HEK293 (cell line): Measurements from ENCODE around the gene TUFM.

Experiments used
- SALL2 ChIP-seq: fragments of 450-650 bp; formaldehyde crosslinking; IDR thresholded peaks from 2 replicates; pipeline ENCODE4 v1.5.0; 2017; ENCODE audit warnings: missing biosample characterization, mild to moderate bottlenecking, missing genetic modification characterization, borderline replicate concordance
- SCRT2 ChIP-seq: fragments of 450-650 bp; formaldehyde crosslinking; IDR thresholded peaks from 2 replicates; pipeline ENCODE4 v1.5.1; 2016; ENCODE audit warnings: missing biosample characterization, missing genetic modification characterization
- ZBTB7A ChIP-seq: fragments of 450-650 bp; formaldehyde crosslinking; IDR thresholded peaks from 2 replicates; pipeline ENCODE4 v1.5.1; 2016; ENCODE audit warnings: low read depth, missing biosample characterization, missing genetic modification characterization
- ZBTB8A ChIP-seq: fragments of 450-650 bp; formaldehyde crosslinking; IDR thresholded peaks from 2 replicates; pipeline ENCODE4 v1.5.1; 2016; ENCODE audit warnings: missing biosample characterization, missing genetic modification characterization
- ZNF114 ChIP-seq: fragments of 450-650 bp; formaldehyde crosslinking; IDR thresholded peaks from 2 replicates; pipeline ENCODE4 v1.5.0; 2017; ENCODE audit warnings: missing biosample characterization, missing genetic modification characterization
- ZNF155 ChIP-seq: fragments of 450-650 bp; formaldehyde crosslinking; IDR thresholded peaks from 2 replicates; pipeline ENCODE4 v1.5.1; 2016; ENCODE audit warnings: missing biosample characterization, missing genetic modification characterization
- ZNF211 ChIP-seq: fragments of 450-650 bp; formaldehyde crosslinking; IDR thresholded peaks from 2 replicates; pipeline ENCODE4 v1.5.1; 2016; ENCODE audit warnings: low read depth, missing biosample characterization, missing genetic modification characterization
- ZNF214 ChIP-seq: fragments of 450-650 bp; formaldehyde crosslinking; IDR thresholded peaks from 2 replicates; pipeline ENCODE4 v1.5.1; 2017; ENCODE audit warnings: missing biosample characterization, mild to moderate bottlenecking, missing genetic modification characterization, borderline replicate concordance
- ZNF394 ChIP-seq: fragments of 450-650 bp; formaldehyde crosslinking; IDR thresholded peaks from 2 replicates; pipeline ENCODE4 v1.5.1; 2016; ENCODE audit warnings: missing biosample characterization, missing genetic modification characterization, mild to moderate bottlenecking, moderate library complexity, borderline replicate concordance
- ZNF433 ChIP-seq: fragments of 450-650 bp; formaldehyde crosslinking; IDR thresholded peaks from 2 replicates; pipeline ENCODE4 v1.5.1; 2016; ENCODE audit warnings: missing biosample characterization, missing genetic modification characterization, low read depth
- ZNF48 ChIP-seq: fragments of 450-650 bp; formaldehyde crosslinking; IDR thresholded peaks from 2 replicates; pipeline ENCODE4 v1.5.1; 2016; ENCODE audit warnings: missing biosample characterization, missing genetic modification characterization
- ZNF560 ChIP-seq: fragments of 450-650 bp; formaldehyde crosslinking; IDR thresholded peaks from 2 replicates; pipeline ENCODE4 v1.5.1; 2017; ENCODE audit warnings: missing biosample characterization, missing genetic modification characterization, borderline replicate concordance
- ZNF629 ChIP-seq: fragments of 450-650 bp; formaldehyde crosslinking; IDR thresholded peaks from 2 replicates; pipeline ENCODE4 v1.5.1; 2017; ENCODE audit warnings: missing biosample characterization, missing genetic modification characterization
- ZNF664 ChIP-seq: fragments of 450-650 bp; formaldehyde crosslinking; IDR thresholded peaks from 2 replicates; pipeline ENCODE4 v1.5.1; 2016; ENCODE audit warnings: missing biosample characterization, missing genetic modification characterization
- ZNF830 ChIP-seq: fragments of 450-650 bp; IDR thresholded peaks from 2 replicates; pipeline ENCODE4 v1.5.0; 2018; ENCODE audit warnings: missing biosample characterization, missing genetic modification characterization, low read depth, mild to moderate bottlenecking, moderate library complexity
- TF ChIP-seq, protein P1 (sequence below): fragments of 450-650 bp; formaldehyde crosslinking; IDR thresholded peaks from 2 replicates; pipeline ENCODE4 v1.5.1; 2016; ENCODE audit warnings: missing biosample characterization, missing genetic modification characterization
- TF ChIP-seq, protein P2 (sequence below): fragments of 450-650 bp; formaldehyde crosslinking; IDR thresholded peaks from 2 replicates; pipeline ENCODE4 v1.5.1; 2016; ENCODE audit warnings: missing biosample characterization, missing genetic modification characterization
- TF ChIP-seq, protein P3 (sequence below): fragments of 450-650 bp; formaldehyde crosslinking; IDR thresholded peaks from 2 replicates; pipeline ENCODE4 v1.5.1; 2016; ENCODE audit warnings: missing biosample characterization, missing genetic modification characterization
- TF ChIP-seq, protein P4 (sequence below): fragments of 450-650 bp; formaldehyde crosslinking; optimal IDR thresholded peaks from 2 replicates; pipeline ENCODE3; 2016; ENCODE audit warnings: missing biosample characterization, mild to moderate bottlenecking, missing genetic modification characterization
- TF ChIP-seq, protein P5 (sequence below): fragments of 450-650 bp; formaldehyde crosslinking; IDR thresholded peaks from 2 replicates; pipeline ENCODE4 v1.5.0; 2017; ENCODE audit warnings: missing biosample characterization, missing genetic modification characterization, borderline replicate concordance
- TF ChIP-seq, protein P6 (sequence below): fragments of 450-650 bp; formaldehyde crosslinking; conservative IDR thresholded peaks from 2 replicates; pipeline ENCODE4 v1.5.1; 2016; ENCODE audit warnings: low read depth, missing biosample characterization, missing genetic modification characterization
- TF ChIP-seq, protein P7 (sequence below): fragments of 450-650 bp; formaldehyde crosslinking; IDR thresholded peaks from 2 replicates; pipeline ENCODE4 v1.5.1; 2016; ENCODE audit warnings: missing biosample characterization, missing genetic modification characterization

Gene TUFM

DNA sequence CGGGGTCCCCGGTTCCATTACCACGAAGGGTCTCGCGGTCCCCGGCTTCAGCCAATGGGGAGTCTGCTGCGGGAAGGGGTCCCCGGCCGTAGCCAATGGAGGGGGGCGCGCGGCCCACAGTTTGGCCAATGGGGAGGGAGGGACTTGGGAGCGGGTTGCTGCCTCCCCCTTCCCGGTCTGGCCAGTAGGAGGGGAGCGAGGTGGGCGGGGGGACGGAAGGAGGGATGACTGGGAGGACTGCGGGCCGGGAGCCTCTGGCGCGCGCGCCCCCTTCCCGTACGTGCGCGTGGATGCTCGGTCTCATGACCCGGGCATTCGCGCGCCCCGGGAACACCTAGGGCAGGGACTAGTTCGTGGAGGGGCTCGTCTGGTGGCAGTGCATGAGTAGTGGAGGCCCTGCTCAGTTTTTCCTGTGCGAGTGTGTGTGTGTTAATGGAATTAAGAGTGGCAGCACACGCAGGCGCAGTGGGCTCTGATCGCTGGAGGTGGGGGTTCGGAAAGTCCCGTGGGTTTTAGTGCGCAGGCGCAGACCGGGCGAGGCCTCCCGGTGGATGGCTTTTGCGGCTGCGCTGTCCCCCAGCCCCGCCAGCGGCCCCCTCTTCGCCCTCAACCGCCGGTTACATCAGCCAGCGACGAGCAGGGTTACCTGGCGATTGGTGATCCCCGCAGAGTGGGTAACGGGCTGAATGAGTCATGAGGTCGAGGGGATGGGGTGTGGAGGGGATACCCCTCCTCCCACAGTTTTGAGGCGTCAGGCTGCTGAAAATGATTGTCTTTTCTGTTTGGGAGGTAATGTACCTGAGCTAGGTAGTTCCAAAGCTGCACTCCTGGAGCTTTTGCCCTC lies 22.1 kb downstream of the TUFM start (continued):
- TF ChIP-seq SCRT2 (tag by site-specific recombination) = no peak
- TF ChIP-seq, protein P1, sequence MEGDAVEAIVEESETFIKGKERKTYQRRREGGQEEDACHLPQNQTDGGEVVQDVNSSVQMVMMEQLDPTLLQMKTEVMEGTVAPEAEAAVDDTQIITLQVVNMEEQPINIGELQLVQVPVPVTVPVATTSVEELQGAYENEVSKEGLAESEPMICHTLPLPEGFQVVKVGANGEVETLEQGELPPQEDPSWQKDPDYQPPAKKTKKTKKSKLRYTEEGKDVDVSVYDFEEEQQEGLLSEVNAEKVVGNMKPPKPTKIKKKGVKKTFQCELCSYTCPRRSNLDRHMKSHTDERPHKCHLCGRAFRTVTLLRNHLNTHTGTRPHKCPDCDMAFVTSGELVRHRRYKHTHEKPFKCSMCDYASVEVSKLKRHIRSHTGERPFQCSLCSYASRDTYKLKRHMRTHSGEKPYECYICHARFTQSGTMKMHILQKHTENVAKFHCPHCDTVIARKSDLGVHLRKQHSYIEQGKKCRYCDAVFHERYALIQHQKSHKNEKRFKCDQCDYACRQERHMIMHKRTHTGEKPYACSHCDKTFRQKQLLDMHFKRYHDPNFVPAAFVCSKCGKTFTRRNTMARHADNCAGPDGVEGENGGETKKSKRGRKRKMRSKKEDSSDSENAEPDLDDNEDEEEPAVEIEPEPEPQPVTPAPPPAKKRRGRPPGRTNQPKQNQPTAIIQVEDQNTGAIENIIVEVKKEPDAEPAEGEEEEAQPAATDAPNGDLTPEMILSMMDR = peak; percentile 92
- no peak for TF ChIP-seq ZNF433 (tag by site-specific recombination)
- TF ChIP-seq ZBTB8A (tag by site-specific recombination) = peak; percentile 40; the same call in 1 of the 2 replicates
- TF ChIP-seq, protein P2, sequence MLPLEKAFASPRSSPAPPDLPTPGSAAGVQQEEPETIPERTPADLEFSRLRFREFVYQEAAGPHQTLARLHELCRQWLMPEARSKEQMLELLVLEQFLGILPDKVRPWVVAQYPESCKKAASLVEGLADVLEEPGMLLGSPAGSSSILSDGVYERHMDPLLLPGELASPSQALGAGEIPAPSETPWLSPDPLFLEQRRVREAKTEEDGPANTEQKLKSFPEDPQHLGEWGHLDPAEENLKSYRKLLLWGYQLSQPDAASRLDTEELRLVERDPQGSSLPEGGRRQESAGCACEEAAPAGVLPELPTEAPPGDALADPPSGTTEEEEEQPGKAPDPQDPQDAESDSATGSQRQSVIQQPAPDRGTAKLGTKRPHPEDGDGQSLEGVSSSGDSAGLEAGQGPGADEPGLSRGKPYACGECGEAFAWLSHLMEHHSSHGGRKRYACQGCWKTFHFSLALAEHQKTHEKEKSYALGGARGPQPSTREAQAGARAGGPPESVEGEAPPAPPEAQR = no peak
- no peak for TF ChIP-seq ZNF560
- peak; percentile 61; the same call in 1 of the 2 replicates for TF ChIP-seq ZNF629
- TF ChIP-seq ZNF394 (tag by site-specific recombination) = no peak
- TF ChIP-seq ZNF664 (tag by site-specific recombination) = no peak
- no peak for TF ChIP-seq ZNF48 (tag by site-specific recombination)
- TF ChIP-seq, protein P3, sequence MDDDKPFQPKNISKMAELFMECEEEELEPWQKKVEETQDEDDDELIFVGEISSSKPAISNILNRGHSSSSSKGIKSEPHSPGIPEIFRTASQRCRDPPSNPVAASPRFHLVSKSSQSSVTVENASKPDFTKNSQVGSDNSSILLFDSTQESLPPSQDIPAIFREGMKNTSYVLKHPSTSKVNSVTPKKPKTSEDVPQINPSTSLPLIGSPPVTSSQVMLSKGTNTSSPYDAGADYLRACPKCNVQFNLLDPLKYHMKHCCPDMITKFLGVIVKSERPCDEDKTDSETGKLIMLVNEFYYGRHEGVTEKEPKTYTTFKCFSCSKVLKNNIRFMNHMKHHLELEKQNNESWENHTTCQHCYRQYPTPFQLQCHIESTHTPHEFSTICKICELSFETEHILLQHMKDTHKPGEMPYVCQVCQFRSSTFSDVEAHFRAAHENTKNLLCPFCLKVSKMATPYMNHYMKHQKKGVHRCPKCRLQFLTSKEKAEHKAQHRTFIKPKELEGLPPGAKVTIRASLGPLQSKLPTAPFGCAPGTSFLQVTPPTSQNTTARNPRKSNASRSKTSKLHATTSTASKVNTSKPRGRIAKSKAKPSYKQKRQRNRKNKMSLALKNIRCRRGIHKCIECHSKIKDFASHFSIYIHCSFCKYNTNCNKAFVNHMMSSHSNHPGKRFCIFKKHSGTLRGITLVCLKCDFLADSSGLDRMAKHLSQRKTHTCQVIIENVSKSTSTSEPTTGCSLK (tag by site-specific recombination) = no peak
- TF ChIP-seq, protein P4, sequence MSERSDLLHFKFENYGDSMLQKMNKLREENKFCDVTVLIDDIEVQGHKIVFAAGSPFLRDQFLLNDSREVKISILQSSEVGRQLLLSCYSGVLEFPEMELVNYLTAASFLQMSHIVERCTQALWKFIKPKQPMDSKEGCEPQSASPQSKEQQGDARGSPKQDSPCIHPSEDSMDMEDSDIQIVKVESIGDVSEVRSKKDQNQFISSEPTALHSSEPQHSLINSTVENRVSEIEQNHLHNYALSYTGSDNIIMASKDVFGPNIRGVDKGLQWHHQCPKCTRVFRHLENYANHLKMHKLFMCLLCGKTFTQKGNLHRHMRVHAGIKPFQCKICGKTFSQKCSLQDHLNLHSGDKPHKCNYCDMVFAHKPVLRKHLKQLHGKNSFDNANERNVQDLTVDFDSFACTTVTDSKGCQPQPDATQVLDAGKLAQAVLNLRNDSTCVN (tag by site-specific recombination) = peak; percentile 99
- TF ChIP-seq, protein P5, sequence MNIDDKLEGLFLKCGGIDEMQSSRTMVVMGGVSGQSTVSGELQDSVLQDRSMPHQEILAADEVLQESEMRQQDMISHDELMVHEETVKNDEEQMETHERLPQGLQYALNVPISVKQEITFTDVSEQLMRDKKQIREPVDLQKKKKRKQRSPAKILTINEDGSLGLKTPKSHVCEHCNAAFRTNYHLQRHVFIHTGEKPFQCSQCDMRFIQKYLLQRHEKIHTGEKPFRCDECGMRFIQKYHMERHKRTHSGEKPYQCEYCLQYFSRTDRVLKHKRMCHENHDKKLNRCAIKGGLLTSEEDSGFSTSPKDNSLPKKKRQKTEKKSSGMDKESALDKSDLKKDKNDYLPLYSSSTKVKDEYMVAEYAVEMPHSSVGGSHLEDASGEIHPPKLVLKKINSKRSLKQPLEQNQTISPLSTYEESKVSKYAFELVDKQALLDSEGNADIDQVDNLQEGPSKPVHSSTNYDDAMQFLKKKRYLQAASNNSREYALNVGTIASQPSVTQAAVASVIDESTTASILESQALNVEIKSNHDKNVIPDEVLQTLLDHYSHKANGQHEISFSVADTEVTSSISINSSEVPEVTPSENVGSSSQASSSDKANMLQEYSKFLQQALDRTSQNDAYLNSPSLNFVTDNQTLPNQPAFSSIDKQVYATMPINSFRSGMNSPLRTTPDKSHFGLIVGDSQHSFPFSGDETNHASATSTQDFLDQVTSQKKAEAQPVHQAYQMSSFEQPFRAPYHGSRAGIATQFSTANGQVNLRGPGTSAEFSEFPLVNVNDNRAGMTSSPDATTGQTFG (tag by site-specific recombination) = no peak
- no peak for TF ChIP-seq ZNF155 (tag by site-specific recombination)
- TF ChIP-seq ZNF214 (tag by site-specific recombination) = no peak
- TF ChIP-seq, protein P6, sequence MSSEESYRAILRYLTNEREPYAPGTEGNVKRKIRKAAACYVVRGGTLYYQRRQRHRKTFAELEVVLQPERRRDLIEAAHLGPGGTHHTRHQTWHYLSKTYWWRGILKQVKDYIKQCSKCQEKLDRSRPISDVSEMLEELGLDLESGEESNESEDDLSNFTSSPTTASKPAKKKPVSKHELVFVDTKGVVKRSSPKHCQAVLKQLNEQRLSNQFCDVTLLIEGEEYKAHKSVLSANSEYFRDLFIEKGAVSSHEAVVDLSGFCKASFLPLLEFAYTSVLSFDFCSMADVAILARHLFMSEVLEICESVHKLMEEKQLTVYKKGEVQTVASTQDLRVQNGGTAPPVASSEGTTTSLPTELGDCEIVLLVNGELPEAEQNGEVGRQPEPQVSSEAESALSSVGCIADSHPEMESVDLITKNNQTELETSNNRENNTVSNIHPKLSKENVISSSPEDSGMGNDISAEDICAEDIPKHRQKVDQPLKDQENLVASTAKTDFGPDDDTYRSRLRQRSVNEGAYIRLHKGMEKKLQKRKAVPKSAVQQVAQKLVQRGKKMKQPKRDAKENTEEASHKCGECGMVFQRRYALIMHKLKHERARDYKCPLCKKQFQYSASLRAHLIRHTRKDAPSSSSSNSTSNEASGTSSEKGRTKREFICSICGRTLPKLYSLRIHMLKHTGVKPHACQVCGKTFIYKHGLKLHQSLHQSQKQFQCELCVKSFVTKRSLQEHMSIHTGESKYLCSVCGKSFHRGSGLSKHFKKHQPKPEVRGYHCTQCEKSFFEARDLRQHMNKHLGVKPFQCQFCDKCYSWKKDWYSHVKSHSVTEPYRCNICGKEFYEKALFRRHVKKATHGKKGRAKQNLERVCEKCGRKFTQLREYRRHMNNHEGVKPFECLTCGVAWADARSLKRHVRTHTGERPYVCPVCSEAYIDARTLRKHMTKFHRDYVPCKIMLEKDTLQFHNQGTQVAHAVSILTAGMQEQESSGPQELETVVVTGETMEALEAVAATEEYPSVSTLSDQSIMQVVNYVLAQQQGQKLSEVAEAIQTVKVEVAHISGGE = peak; percentile 56
- TF ChIP-seq ZNF830 (tag by site-specific recombination) = no peak
- TF ChIP-seq, protein P7, sequence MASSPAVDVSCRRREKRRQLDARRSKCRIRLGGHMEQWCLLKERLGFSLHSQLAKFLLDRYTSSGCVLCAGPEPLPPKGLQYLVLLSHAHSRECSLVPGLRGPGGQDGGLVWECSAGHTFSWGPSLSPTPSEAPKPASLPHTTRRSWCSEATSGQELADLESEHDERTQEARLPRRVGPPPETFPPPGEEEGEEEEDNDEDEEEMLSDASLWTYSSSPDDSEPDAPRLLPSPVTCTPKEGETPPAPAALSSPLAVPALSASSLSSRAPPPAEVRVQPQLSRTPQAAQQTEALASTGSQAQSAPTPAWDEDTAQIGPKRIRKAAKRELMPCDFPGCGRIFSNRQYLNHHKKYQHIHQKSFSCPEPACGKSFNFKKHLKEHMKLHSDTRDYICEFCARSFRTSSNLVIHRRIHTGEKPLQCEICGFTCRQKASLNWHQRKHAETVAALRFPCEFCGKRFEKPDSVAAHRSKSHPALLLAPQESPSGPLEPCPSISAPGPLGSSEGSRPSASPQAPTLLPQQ = peak; percentile 47; the same call in 1 of the 2 replicates
- no peak for TF ChIP-seq ZNF114
- peak; percentile 86 for TF ChIP-seq ZBTB7A (tag by site-specific recombination)
- TF ChIP-seq SALL2 (tag by site-specific recombination) = no peak
- no peak for TF ChIP-seq ZNF211 (tag by site-specific recombination)
